ENCODE measurements around the gene HCAR2.
"Not testable (repeated sequence)": the region's sequence is repeated elsewhere in the genome, so short reads cannot be mapped to it uniquely, and the experiment has no call there.

HCAR2 gene

GRCh38 chr12:122665349-122665748 is 37.8 kb downstream of the HCAR2 start:
- no peak for DNase-seq (ENCODE audit: low read depth)

- no peak for DNase-seq (ENCODE audit: low read depth)
Measured at GRCh38 chr12:122661938-122662337, 41.2 kb downstream of the HCAR2 start.

DNA sequence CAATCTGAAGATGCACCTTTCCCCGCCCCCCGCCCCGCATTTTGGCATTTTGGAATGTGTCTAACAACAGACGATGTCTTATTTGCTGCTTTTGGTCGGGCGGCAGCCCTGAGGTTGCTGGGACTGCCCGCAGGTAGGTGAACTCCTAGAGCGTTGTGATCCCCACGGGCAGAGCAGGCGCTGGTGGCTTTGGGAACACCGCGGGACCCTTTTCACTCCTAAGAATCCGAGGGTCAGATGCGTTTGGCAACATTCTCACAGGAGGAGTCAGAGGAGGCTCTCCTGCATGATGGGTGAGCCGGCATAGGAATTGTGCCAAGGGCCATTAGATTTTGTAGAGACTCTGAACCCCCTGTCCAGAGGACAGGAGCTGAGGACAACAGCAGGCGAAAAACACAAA is 41.9 kb downstream of the HCAR2 start:
- DNase-seq (ENCODE audit: low read depth), result no peak

DNA sequence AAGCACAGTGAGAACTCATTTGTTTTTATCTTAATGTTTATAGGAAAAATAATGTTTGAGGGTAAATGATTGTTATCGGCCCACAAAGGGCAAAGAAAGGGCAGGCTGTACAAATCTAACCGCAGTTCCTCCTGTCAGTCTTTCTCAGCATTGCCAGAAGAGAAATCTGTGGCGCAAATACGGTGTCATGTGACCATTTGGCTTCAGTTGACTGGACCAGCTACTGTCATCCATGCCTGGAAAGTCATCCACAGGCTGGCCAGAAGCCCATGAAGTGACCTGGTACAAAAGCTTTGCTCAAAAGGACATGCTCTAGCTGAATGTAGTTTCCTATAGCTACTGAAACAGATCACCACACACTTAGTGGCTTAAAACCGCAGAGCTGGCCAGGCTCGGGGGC is 43.6 kb downstream of the HCAR2 start:
- no peak for DNase-seq (ENCODE audit: low read depth)

GRCh38 chr12:122656298-122656697 is 46.9 kb downstream of the HCAR2 start:
- DNase-seq (ENCODE audit: low read depth), result no peak

DNA sequence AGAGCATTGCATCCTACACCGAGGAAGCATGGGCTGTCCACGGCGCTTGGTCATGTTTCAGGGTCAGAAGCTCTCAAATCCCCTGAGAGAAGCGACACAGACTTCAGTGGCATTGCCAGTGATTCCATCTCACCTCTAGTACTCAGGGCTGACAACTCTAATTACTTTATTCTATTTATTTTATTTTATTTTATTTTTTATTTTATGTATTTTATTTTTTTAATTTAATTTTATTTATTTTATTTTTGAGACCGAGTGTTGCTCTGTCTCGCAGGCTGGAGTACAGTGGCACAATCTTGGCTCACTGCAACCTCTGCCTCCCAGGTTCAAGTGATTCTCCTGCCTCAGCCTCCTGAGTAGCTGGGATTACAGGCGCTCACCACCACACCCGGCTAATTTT is 49.9 kb downstream of the HCAR2 start:
- not testable (repeated sequence) for DNase-seq (ENCODE audit: low read depth)

DNA sequence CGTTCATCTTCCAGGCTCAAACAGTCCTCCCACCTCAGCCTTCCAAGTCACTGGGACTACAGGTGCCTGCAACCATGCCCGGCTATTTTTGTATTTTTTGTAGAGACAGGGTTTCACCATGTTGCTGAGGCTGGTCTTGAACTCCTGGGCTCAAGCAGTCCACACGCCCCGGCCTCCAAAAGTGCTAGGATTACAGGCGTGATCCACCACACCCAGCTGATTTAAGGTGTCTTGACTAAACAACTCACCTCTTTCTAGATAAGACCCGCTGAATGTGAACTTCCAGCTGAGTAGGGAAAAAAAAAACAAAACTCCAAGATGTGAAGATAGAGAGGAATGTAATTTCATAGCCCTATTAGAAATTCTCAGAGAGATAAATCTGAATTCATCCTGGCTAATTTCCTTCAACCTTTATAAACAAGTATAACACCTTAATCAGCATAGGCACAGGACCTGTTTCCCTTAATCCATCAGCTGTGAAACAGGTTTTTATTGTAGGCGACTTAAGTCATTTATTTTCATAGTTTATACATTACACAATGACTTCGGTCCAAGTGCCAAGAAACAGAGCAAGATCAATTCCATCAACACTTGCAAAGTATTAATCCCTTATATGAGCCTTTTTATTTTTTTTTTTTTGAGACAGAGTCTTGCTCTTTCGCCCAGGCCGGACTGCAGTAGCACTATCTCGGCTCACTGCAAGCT is 51.5 kb downstream of the HCAR2 start:
- no peak for DNase-seq (ENCODE audit: low read depth)
